HCT116 (cell line): ENCODE results near the gene CHFR. TPM values are rescaled to one million over a fixed set of nuclear protein-coding genes. Genes with fewer than 3 reads are reported as not detected.

Experiments
- ATAC-seq: fragments of 200-7000 bp; cut with Tn5 transposase; 2 replicates; pipeline ENCODE4 v1.9.1; 2020; ENCODE audit warnings: mild to moderate bottlenecking, moderate library complexity
- BruUV-seq: library from RNA; stranded (reverse); fragments of 400-500 nt; replicated peaks from 2 replicates; lab custom pipeline; 2021; lab: Mats Ljungman, UMichigan
- CTCF ChIA-PET: fragments of 300-600 bp; sonication (Branson Sonifier 250); formaldehyde crosslinking; loops from one replicate; lab custom pipeline; 2021; ENCODE audit warnings: antibody characterized with exemption; lab: Charles Lee
- POLR2A ChIA-PET: fragments of 300-600, 350-600 bp; sonication (Branson Sonifier 250); formaldehyde crosslinking; loops from one replicate; lab custom pipeline; 2021; ENCODE audit warnings: antibody characterized with exemption; lab: Charles Lee
- RAD21 ChIA-PET, 2 experiments: fragments of 300-600 bp; sonication (Branson Sonifier 250); formaldehyde crosslinking; loops; one replicate each; lab custom pipeline; 2023; ENCODE audit warnings: low total read pairs in 2 of 2; ENCODE audit not compliant: uncharacterized antibody in 2 of 2, unreplicated experiment in 2 of 2, low non-redundant PET in 1 of 2; lab: Charles Lee
- DNase-seq: peaks from one replicate; pipeline ENCODE4 v3.0.0-alpha.2; 2010; ENCODE audit warnings: low read depth, low spot score
- H2AFZ ChIP-seq: fragments of 200-600 bp; shearing (Covaris generic), sonication (generic); 2 replicates; pipeline ENCODE4 v1.6.1; 2017; ENCODE audit warnings: low read depth, mixed run types, mixed read lengths, antibody characterized with exemption, low read length; ENCODE audit not compliant: poor library complexity, severe bottlenecking
- H3K27ac ChIP-seq: 2 replicates; pipeline ENCODE4 v1.5.1; 2012; ENCODE audit warnings: low read depth, low read length
- H3K27me3 ChIP-seq: fragments of 200-600 bp; sonication (generic); 2 replicates; pipeline ENCODE4 v1.6.1; 2016; ENCODE audit warnings: mixed run types, low read length, mixed read lengths; ENCODE audit not compliant: insufficient read depth
- H3K36me3 ChIP-seq, 2 experiments: fragments of 200-500 bp in 1 of 2; fragments of 200-600 bp in 1 of 2; sonication (Bioruptor generic) in 1 of 2; sonication (generic) in 1 of 2; 2 replicates each; pipeline versions ENCODE4 v1.5.1 to v1.6.1; 2014 to 2016; ENCODE audit warnings: low read length in 2 of 2, inconsistent platforms in 1 of 2, mixed read lengths in 1 of 2, mixed run types in 1 of 2; ENCODE audit not compliant: insufficient read depth in 2 of 2, control insufficient read depth in 1 of 2
- H3K4me1 ChIP-seq, 2 experiments: fragments of 200-600 bp in 1 of 2; sonication (generic) in 1 of 2; 2 replicates each; pipeline versions ENCODE4 v1.5.1 to v1.6.1; 2012 to 2017; ENCODE audit warnings: low read length in 2 of 2, inconsistent platforms in 1 of 2, mild to moderate bottlenecking in 1 of 2, mixed read lengths in 1 of 2, mixed run types in 1 of 2, moderate library complexity in 1 of 2; ENCODE audit not compliant: insufficient read depth in 2 of 2, control insufficient read depth in 1 of 2
- H3K4me2 ChIP-seq: fragments of 200-600 bp; sonication (generic); 2 replicates; pipeline ENCODE4 v1.6.1; 2017; ENCODE audit warnings: mixed run types, low read length, mixed read lengths
- H3K4me3 ChIP-seq, 2 experiments: fragments of 200-600 bp in 1 of 2; sonication (generic) in 1 of 2; replicated peaks in 1 of 2; 2 replicates each; pipeline ENCODE4 v1.5.1; 2011 to 2016; ENCODE audit warnings: low read length in 2 of 2, control low read depth in 1 of 2, low read depth in 1 of 2, mild to moderate bottlenecking in 1 of 2, mixed read lengths in 1 of 2, mixed run types in 1 of 2
- H3K79me2 ChIP-seq: fragments of 200-600 bp; sonication (generic); 2 replicates; pipeline ENCODE4 v1.6.1; 2017; ENCODE audit warnings: mild to moderate bottlenecking, mixed run types, low read length, moderate library complexity, mixed read lengths; ENCODE audit not compliant: insufficient read depth
- H3K9ac ChIP-seq: fragments of 200-600 bp; sonication (generic); 2 replicates; pipeline ENCODE4 v1.6.1; 2016; ENCODE audit warnings: low read length, mixed read lengths
- H3K9me2 ChIP-seq: fragments of 200-600 bp; sonication (generic), shearing (Covaris generic); 2 replicates; pipeline ENCODE4 v1.6.1; 2017; ENCODE audit warnings: mixed run types, mild to moderate bottlenecking, moderate library complexity; ENCODE audit not compliant: insufficient read depth
- H3K9me3 ChIP-seq, 2 experiments: fragments of 200-500 bp in 1 of 2; fragments of 200-600 bp in 1 of 2; sonication (Bioruptor generic) in 1 of 2; sonication (generic) in 1 of 2; 2 replicates each; pipeline ENCODE4 v1.6.1; 2014 to 2017; ENCODE audit warnings: low read length in 2 of 2, mixed read lengths in 2 of 2, inconsistent platforms in 1 of 2, low read depth in 1 of 2, mild to moderate bottlenecking in 1 of 2, mixed run types in 1 of 2, moderate library complexity in 1 of 2; ENCODE audit not compliant: control insufficient read depth in 1 of 2, insufficient read depth in 1 of 2
- H4K20me1 ChIP-seq: fragments of 200-600 bp; sonication (generic), shearing (Covaris generic); 2 replicates; pipeline ENCODE4 v1.6.1; 2017; ENCODE audit warnings: mixed run types, mild to moderate bottlenecking, moderate library complexity; ENCODE audit not compliant: insufficient read depth
- CBX3 ChIP-seq: IDR thresholded peaks from 2 replicates; pipeline ENCODE4 v1.6.1; 2012; ENCODE audit warnings: low read depth
- CEBPB ChIP-seq: IDR thresholded peaks from 2 replicates; pipeline ENCODE4 v1.6.1; 2012; ENCODE audit warnings: low read depth
- ELF1 ChIP-seq: IDR thresholded peaks from 2 replicates; pipeline ENCODE4 v1.6.1; 2012; ENCODE audit warnings: low read depth, borderline replicate concordance
- EZH2 ChIP-seq: fragments of 200-600 bp; sonication (generic); IDR thresholded peaks from 2 replicates; pipeline ENCODE4 v1.6.1; 2017; ENCODE audit warnings: antibody characterized with exemption, mixed run types
- EZH2phosphoT487 ChIP-seq: fragments of 200-600 bp; IDR thresholded peaks from 2 replicates; pipeline ENCODE4 v1.6.1; 2018; ENCODE audit warnings: antibody characterized with exemption, borderline replicate concordance
- FOSL1 ChIP-seq: IDR thresholded peaks from 2 replicates; pipeline ENCODE4 v1.6.1; 2012; ENCODE audit warnings: low read depth
- JUND ChIP-seq: IDR thresholded peaks from 2 replicates; pipeline ENCODE4 v1.6.1; 2012
- POLR2A ChIP-seq: IDR thresholded peaks from 2 replicates; pipeline ENCODE4 v1.7.0; 2011; ENCODE audit warnings: borderline replicate concordance; ENCODE audit not compliant: insufficient read depth, insufficient read length; ENCODE audit errors: extremely low read depth
- POLR2AphosphoS5 ChIP-seq: IDR thresholded peaks from 2 replicates; pipeline ENCODE4 v1.6.1; 2011; ENCODE audit warnings: mild to moderate bottlenecking, low read depth, low read length, moderate library complexity
- RAD21 ChIP-seq: IDR thresholded peaks from 2 replicates; pipeline ENCODE4 v1.6.1; 2012; ENCODE audit warnings: low read depth, mild to moderate bottlenecking
- REST ChIP-seq: IDR thresholded peaks from 2 replicates; pipeline ENCODE4 v1.6.1; 2012; ENCODE audit warnings: low read depth
- SIN3A ChIP-seq: IDR thresholded peaks from 2 replicates; pipeline ENCODE4 v1.6.1; 2012; ENCODE audit warnings: low read depth
- SRF ChIP-seq: IDR thresholded peaks from 2 replicates; pipeline ENCODE4 v1.6.1; 2012; ENCODE audit warnings: low read depth
- TCF7L2 ChIP-seq: IDR thresholded peaks from 2 replicates; pipeline ENCODE4 v1.7.0; 2011; ENCODE audit warnings: borderline replicate concordance, inconsistent platforms; ENCODE audit not compliant: insufficient read depth, insufficient read length; ENCODE audit errors: extremely low read depth
- YY1 ChIP-seq: IDR thresholded peaks from 2 replicates; pipeline ENCODE4 v1.6.1; 2011; ENCODE audit warnings: low read length, low read depth, moderate library complexity, mild to moderate bottlenecking; ENCODE audit not compliant: insufficient replicate concordance; ENCODE audit errors: extremely low read depth
- ZBTB33 ChIP-seq: IDR thresholded peaks from 2 replicates; pipeline ENCODE4 v1.6.1; 2011; ENCODE audit warnings: mild to moderate bottlenecking, low read length, moderate library complexity; ENCODE audit not compliant: insufficient replicate concordance; ENCODE audit errors: extremely low read depth
- ZNF274 ChIP-seq: fragments of 200-500 bp; sonication (Bioruptor generic); IDR thresholded peaks from 2 replicates; pipeline ENCODE4 v1.6.1; 2014; ENCODE audit warnings: mild to moderate bottlenecking, low read depth, low read length, inconsistent platforms
- intact Hi-C: fragments of 100-400 bp; cut with micrococcal nuclease; formaldehyde crosslinking; loops from 2 replicates; pipeline ENCODE4 v1.10.0; 2022
- total RNA-seq: library from RNA; stranded (reverse); gene quantifications from one replicate; pipeline ENCODE4 v1.2.1, GENCODE V29; 2021; ENCODE audit not compliant: unreplicated experiment
- TF ChIP-seq, protein P1 (sequence below), 3 experiments: fragments of 200-600 bp in 1 of 3; sonication (generic) in 1 of 3; IDR thresholded peaks in 2 of 3; conservative IDR thresholded peaks in 1 of 3; 2 replicates each; pipeline ENCODE4 v1.5.1; 2012 to 2017; ENCODE audit warnings: low read depth in 2 of 3, low read length in 2 of 3, antibody characterized with exemption in 1 of 3, borderline replicate concordance in 1 of 3, control low read depth in 1 of 3, mild to moderate bottlenecking in 1 of 3, mixed read lengths in 1 of 3, mixed run types in 1 of 3, moderate library complexity in 1 of 3; ENCODE audit not compliant: insufficient read depth in 1 of 3
- TF ChIP-seq, protein P2 (sequence below): IDR thresholded peaks from 2 replicates; pipeline ENCODE4 v1.6.1; 2012
- TF ChIP-seq, protein P3 (sequence below): IDR thresholded peaks from 2 replicates; pipeline ENCODE4 v1.6.1; 2012

Gene CHFR
- total RNA-seq, 1 experiment from 2014 or later, result 0.39 TPM

GRCh38 chr12:132873724-132874123 lies 13.7 kb downstream of the CHFR start:
- H3K4me1 ChIP-seq, result no peaks in the 10 kb centered on the region
- ChIA-PET RAD21 (no interaction called here), POLR2A (no interaction called here), CTCF (no interaction called here)
- H3K27me3 ChIP-seq, result no peaks in the 10 kb centered on the region
- no peak overlapping the region for H3K4me3 ChIP-seq
- H3K4me2 ChIP-seq, result no peak overlapping the region
- TF ChIP-seq POLR2AphosphoS5, result no peak
- TF ChIP-seq ZNF274, result no peak
- TF ChIP-seq ELF1, result no peak
- no peak for TF ChIP-seq JUND
- TF ChIP-seq EZH2, result no peak
- no peak for TF ChIP-seq SRF
- TF ChIP-seq RAD21, result no peak
- TF ChIP-seq CEBPB, result no peak
- no peak for TF ChIP-seq FOSL1
- TF ChIP-seq, protein P1, sequence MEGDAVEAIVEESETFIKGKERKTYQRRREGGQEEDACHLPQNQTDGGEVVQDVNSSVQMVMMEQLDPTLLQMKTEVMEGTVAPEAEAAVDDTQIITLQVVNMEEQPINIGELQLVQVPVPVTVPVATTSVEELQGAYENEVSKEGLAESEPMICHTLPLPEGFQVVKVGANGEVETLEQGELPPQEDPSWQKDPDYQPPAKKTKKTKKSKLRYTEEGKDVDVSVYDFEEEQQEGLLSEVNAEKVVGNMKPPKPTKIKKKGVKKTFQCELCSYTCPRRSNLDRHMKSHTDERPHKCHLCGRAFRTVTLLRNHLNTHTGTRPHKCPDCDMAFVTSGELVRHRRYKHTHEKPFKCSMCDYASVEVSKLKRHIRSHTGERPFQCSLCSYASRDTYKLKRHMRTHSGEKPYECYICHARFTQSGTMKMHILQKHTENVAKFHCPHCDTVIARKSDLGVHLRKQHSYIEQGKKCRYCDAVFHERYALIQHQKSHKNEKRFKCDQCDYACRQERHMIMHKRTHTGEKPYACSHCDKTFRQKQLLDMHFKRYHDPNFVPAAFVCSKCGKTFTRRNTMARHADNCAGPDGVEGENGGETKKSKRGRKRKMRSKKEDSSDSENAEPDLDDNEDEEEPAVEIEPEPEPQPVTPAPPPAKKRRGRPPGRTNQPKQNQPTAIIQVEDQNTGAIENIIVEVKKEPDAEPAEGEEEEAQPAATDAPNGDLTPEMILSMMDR (IDR thresholded peaks at IDR 0.05 in 2 of 3, conservative IDR thresholded peaks at IDR 0.05 in 1 of 3; ENCODE audit: borderline replicate concordance in 1 of 3, insufficient read depth in 1 of 3, low read depth in 2 of 3, low read length in 2 of 3), result no peak
- TF ChIP-seq POLR2A, result no peak
- TF ChIP-seq ZBTB33, result no peak
- no peak for TF ChIP-seq REST
- TF ChIP-seq YY1, result no peak
- TF ChIP-seq TCF7L2, result no peak
- no peak for TF ChIP-seq CBX3
- TF ChIP-seq, protein P2, sequence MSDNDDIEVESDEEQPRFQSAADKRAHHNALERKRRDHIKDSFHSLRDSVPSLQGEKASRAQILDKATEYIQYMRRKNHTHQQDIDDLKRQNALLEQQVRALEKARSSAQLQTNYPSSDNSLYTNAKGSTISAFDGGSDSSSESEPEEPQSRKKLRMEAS, result no peak
- TF ChIP-seq SIN3A, result no peak
- no peak for TF ChIP-seq EZH2phosphoT487
- TF ChIP-seq, protein P3, sequence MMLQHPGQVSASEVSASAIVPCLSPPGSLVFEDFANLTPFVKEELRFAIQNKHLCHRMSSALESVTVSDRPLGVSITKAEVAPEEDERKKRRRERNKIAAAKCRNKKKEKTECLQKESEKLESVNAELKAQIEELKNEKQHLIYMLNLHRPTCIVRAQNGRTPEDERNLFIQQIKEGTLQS, result no peak
- TF ChIP-seq, all 23 proteins: peak for 0
- H3K9me2 ChIP-seq, result no peaks in the 10 kb centered on the region
- no peak for DNase-seq
- no peaks in the 10 kb centered on the region for H3K79me2 ChIP-seq
- H3K9ac ChIP-seq, result no peak overlapping the region
- no peak for ATAC-seq
- no peaks in the 10 kb centered on the region; a peak in 1 of 4 replicates for H3K9me3 ChIP-seq
- H3K27ac ChIP-seq, result no peak overlapping the region
- BruUV-seq, result no TSS peak
- no peaks in the 10 kb centered on the region for H4K20me1 ChIP-seq
- intact Hi-C loops, result no loop called here
- no peaks in the 10 kb centered on the region for H3K36me3 ChIP-seq
- no peak overlapping the region for H2AFZ ChIP-seq
